ENCODE measurements around the gene NPY.

NPY gene

GRCh38 chr7:24290004-24290641 lies 6.1 kb downstream of the NPY start:
- TF ChIP-seq JUND (IDR thresholded peaks at IDR 0.05; ENCODE audit: low read depth) = no peak
- DNase-seq (ENCODE audit: low read depth in 1 of 2, low spot score in 1 of 2) = peak; percentile 79 to 91
- in situ Hi-C loops (cut with HindIII; ENCODE audit: low pct_unique_long_range_greater_than_20kb, low sequenced_read_pairs) = no loop called here

DNA sequence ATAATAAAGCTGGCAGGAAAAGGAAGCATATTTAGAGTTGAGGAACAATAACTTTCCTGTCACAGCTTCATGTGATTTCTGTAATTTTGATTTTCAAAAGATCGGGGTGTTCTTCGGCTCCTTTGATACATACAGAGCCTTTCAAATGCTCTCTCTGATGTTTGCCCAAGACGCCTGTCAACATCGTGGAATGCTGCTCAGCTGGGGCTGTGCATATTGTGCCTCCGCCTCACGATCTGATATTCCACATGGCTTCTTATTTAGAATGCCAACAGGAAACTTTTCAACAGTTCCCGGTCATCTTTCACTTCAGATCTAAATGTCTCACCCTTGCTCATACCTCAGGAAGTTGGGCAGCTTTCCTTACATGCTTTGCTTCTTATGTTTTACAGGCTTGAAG lies 7.3 kb downstream of the NPY start:
- peak; percentile 55 to 93 for DNase-seq (ENCODE audit: low read depth in 1 of 2, low spot score in 1 of 2)
- TF ChIP-seq JUND (IDR thresholded peaks at IDR 0.05; ENCODE audit: low read depth) = peak; percentile 85
- in situ Hi-C loops (cut with HindIII; ENCODE audit: low pct_unique_long_range_greater_than_20kb, low sequenced_read_pairs) = no loop called here

DNA sequence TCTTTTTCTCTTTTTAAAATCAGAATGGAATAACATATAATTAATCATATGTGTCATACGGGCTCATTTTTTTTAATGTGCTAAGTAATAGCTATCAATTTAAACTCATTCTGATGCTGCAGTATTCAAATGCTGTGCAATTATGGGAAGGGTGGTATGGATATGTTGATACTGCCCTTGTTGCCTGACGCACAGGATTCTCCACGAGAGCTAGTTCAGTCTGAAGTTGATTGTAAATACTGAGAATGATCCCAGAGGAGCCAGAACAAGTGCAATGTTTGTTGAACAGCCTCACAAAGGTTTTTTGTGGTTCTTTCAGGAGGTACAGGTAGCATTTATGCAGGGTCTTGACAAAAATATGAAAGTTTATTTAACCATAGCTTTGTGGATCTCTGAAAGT lies 13.4 kb downstream of the NPY start:
- in situ Hi-C loops (cut with HindIII; ENCODE audit: low pct_unique_long_range_greater_than_20kb, low sequenced_read_pairs) = no loop called here
- TF ChIP-seq JUND (IDR thresholded peaks at IDR 0.05; ENCODE audit: low read depth) = no peak
- no peak for DNase-seq (ENCODE audit: low read depth in 1 of 2, low spot score in 1 of 2)

GRCh38 chr7:24298696-24299095 lies 14.7 kb downstream of the NPY start:
- TF ChIP-seq JUND (IDR thresholded peaks at IDR 0.05; ENCODE audit: low read depth) = no peak
- in situ Hi-C loops (cut with HindIII; ENCODE audit: low pct_unique_long_range_greater_than_20kb, low sequenced_read_pairs) = no loop called here
- DNase-seq (ENCODE audit: low read depth in 1 of 2, low spot score in 1 of 2) = no peak

DNA sequence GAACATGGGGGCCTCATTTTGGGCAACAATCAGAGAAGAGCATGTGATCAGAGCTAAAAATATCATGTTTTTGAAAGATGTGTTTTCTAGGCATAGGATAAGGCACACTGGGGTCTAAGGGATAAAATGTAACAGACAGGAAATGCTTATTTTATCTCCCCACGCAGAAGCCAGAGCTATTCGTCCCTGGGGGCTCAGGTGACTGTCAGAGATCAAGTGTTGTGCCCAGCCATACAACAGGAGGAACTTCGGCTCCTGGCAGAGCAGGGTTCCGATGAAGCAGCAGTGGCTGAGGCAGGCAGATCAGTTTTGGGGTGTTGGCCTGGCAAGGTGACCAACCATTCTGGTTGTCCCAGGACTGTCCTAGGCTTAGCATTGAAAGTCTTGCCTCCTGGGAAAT lies 15.2 kb downstream of the NPY start:
- in situ Hi-C loops (cut with HindIII; ENCODE audit: low pct_unique_long_range_greater_than_20kb, low sequenced_read_pairs) = no loop called here
- TF ChIP-seq JUND (IDR thresholded peaks at IDR 0.05; ENCODE audit: low read depth) = no peak

DNA sequence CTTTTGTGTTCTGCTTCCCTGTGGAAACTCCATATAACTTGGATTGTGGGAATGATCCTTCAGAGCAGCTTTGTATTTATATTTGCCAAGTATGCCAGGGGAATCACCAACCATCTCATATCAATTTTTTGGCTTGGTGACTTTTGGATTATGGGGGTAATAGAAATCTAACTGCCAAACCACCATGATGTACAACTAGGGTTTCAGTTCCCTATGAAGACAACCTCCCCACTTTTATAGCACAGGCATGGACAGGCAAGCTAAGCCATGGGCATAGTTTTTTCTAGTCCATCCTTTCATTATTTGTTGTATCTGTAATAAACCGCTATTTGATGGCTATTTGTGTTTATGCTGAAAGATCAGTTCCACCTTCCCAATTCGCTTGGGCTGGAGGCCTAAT lies 17.7 kb downstream of the NPY start:
- DNase-seq (ENCODE audit: low read depth in 1 of 2, low spot score in 1 of 2) = no peak
- in situ Hi-C loops (cut with HindIII; ENCODE audit: low pct_unique_long_range_greater_than_20kb, low sequenced_read_pairs) = no loop called here
- no peak for TF ChIP-seq JUND (IDR thresholded peaks at IDR 0.05; ENCODE audit: low read depth)

More for the DNA sequence above, 15.2 kb downstream of the NPY start:
- DNase-seq (ENCODE audit: low read depth in 1 of 2, low spot score in 1 of 2) = no peak

DNA sequence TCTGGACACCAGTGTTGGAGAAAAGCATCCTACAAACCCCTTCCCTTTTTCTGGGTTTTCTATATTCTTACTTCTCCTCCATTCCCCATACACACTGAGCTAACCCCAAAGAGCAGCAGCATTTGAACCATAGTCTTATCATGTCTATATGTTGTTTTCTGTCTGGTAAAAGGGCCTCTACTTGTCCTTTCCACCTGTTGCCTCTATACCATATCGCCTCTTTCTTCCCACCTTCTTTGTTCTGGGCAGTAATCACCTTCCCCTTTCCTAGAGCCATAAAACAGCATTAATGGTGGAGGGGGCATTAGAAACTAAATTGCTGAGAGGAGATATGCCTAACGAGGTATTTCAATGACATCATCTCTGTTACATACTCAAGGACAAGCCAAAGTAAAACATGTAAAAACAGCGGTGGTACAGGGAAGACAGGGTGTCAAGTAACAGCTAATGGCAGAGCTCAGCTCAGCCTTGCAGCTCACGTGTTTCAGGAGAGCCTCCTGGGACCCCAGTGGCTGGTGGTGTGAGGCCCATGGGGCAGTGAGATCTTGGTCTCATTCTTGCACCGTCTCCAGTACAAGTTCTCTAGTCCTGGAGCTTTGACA lies 20.6 kb downstream of the NPY start:
- no peak for TF ChIP-seq JUND (IDR thresholded peaks at IDR 0.05; ENCODE audit: low read depth)
- no peak for DNase-seq (ENCODE audit: low read depth in 1 of 2, low spot score in 1 of 2)
- in situ Hi-C loops (cut with HindIII; ENCODE audit: low pct_unique_long_range_greater_than_20kb, low sequenced_read_pairs) = no loop called here

- TF ChIP-seq JUND (IDR thresholded peaks at IDR 0.05; ENCODE audit: low read depth) = no peak
- DNase-seq (ENCODE audit: low read depth in 1 of 2, low spot score in 1 of 2) = no peak
- in situ Hi-C loops (cut with HindIII; ENCODE audit: low pct_unique_long_range_greater_than_20kb, low sequenced_read_pairs) = no loop called here
Measured at GRCh38 chr7:24307326-24307725, 23.3 kb downstream of the NPY start.

DNA sequence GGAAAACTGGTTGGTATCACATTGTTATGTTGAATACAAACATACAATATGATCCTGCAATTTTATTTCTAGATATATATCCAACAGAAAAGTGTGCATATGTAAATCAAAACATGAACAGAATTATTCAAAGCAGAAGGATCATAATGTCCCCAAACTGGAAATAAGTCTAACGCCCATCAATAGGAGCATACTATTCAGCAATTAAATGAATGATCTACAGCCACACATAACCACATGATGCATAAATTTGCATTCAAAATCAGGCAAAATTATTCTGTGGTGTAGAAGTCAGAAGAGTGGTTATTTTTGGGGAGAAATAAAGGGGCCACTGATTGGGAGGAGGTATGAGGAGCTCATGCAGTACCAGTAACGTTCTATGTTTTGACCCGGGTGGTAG lies 28.6 kb downstream of the NPY start:
- DNase-seq (ENCODE audit: low read depth in 1 of 2, low spot score in 1 of 2) = no peak
- in situ Hi-C loops (cut with HindIII; ENCODE audit: low pct_unique_long_range_greater_than_20kb, low sequenced_read_pairs) = no loop called here
- no peak for TF ChIP-seq JUND (IDR thresholded peaks at IDR 0.05; ENCODE audit: low read depth)

DNA sequence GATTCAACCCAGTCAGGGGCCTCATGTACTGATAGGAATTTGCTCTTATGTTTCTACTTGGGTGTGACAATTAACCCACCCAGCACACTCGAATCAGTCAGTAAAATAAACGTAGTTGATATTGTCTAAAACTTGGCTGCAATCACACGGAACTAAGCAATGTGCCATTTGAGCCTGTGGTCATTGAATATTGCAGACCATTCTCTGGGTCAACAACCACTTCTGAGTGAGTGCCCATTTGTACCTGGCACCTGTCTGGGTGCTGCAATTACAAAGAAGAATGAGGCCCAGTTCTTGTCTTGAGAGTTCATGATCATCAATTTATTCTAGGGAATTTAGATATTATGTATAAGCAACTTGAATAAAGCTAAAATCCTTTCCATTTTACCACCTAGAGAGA lies 29.8 kb downstream of the NPY start:
- DNase-seq (ENCODE audit: low read depth in 1 of 2, low spot score in 1 of 2) = no peak
- in situ Hi-C loops (cut with HindIII; ENCODE audit: low pct_unique_long_range_greater_than_20kb, low sequenced_read_pairs) = no loop called here
- no peak for TF ChIP-seq JUND (IDR thresholded peaks at IDR 0.05; ENCODE audit: low read depth)

- no peak for TF ChIP-seq JUND (IDR thresholded peaks at IDR 0.05; ENCODE audit: low read depth)
- in situ Hi-C loops (cut with HindIII; ENCODE audit: low pct_unique_long_range_greater_than_20kb, low sequenced_read_pairs) = no loop called here
- no peak for DNase-seq (ENCODE audit: low read depth in 1 of 2, low spot score in 1 of 2)
Measured at GRCh38 chr7:24316340-24316739, 32.4 kb downstream of the NPY start.

- in situ Hi-C loops (cut with HindIII; ENCODE audit: low pct_unique_long_range_greater_than_20kb, low sequenced_read_pairs) = no loop called here
- TF ChIP-seq JUND (IDR thresholded peaks at IDR 0.05; ENCODE audit: low read depth) = no peak
- DNase-seq (ENCODE audit: low read depth in 1 of 2, low spot score in 1 of 2) = peak; percentile 21 to 67
Measured at GRCh38 chr7:24318326-24318725, 34.3 kb downstream of the NPY start.

DNA sequence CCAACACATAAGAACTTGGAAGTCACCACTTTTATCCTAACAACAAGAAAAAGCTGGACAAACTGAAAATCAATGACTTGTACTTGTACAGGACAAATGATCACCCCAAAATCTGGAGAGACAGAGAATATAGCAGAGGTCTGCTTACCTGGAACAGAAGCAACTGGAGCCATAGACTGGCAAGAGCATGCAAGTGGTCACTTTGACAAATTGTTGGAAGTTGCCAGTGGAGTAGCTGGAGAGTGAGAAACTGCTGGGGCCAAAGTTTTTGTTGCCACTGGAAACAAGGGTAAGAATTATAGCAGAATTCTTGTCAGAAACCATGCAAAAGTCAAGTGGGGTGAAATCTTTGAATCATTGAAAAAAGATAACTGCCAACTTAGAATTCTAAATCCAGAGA lies 35.2 kb downstream of the NPY start:
- in situ Hi-C loops (cut with HindIII; ENCODE audit: low pct_unique_long_range_greater_than_20kb, low sequenced_read_pairs) = no loop called here
- TF ChIP-seq JUND (IDR thresholded peaks at IDR 0.05; ENCODE audit: low read depth) = no peak
- DNase-seq (ENCODE audit: low read depth in 1 of 2, low spot score in 1 of 2) = no peak

DNA sequence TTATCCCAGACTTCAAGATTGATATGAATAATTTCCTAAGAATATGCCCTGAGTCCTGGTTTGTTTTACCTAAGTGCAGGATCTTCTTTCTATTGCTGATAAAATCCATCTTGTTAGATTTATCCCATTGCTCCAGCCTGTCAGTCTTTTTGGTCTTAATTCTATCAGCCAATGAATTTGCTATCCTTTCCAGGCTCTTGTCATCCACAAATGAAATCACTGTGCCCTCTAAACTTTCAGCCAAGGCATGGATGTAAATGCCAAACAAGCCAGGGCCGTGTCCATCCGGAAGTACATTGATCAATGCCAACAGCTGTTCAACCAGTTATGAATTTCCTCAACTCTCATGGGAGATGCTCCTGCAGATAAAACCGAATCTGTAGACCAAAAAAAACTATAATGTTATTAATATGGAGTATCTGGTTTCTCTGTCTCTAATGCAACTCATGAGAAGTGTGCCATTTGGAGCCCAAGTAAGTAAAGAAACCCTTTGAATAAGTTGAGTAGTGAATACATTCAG lies 40.0 kb downstream of the NPY start:
- no peak for TF ChIP-seq JUND (IDR thresholded peaks at IDR 0.05; ENCODE audit: low read depth)
- in situ Hi-C loops (cut with HindIII; ENCODE audit: low pct_unique_long_range_greater_than_20kb, low sequenced_read_pairs) = no loop called here
- no peak for DNase-seq (ENCODE audit: low read depth in 1 of 2, low spot score in 1 of 2)
